Lung microvascular endothelial cell (primary cell): Measurements from ENCODE around the gene PAX4. TPM values are rescaled to one million over a fixed set of nuclear protein-coding genes. Genes with fewer than 3 reads are reported as not detected.
A peak's percentile ranks its signal among the peaks of the same experiment; 100 is the strongest.

Source experiments
- DNase-seq, 2 donors: peaks; one replicate each; pipeline versions ENCODE4 v3.0.0 to v3.0.0-alpha.2; 2010; ENCODE audit warnings: low read depth in 2 of 2
- total RNA-seq: library from RNA; depleted of rRNA; stranded (reverse); fragments of >200 nt; gene quantifications from 2 replicates; pipeline ENCODE4 v1.2.1, GENCODE V29; 2014

Gene PAX4
- total RNA-seq, 1 donor from 2014 or later = not detected

GRCh38 chr7:127629268-127629854 is 11.4 kb upstream of the PAX4 start:
- peak; percentile 7 to 35 for DNase-seq

DNA sequence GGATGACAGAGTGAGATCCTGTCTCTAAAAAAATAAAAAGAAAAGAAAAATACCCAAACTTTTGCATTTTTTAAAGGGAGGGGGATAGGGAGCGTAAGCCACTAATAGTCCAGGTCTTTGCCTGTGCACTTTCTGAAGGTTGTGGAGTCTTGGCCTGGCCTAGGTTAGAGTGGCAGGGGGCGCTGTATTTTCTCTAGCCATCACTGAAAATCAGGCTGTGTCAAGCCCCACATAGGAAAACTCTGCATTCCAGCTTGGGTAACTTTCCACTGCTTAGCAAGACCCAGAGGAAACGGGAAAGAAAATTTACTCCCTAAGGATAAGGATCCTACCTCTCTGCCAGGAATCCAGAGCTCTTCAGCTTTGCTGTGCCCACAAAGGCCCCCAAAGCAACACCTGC is 10.5 kb upstream of the PAX4 start:
- no peak for DNase-seq

- no peak for DNase-seq
Observed at GRCh38 chr7:127625331-127625730, 7.4 kb upstream of the PAX4 start.

DNA sequence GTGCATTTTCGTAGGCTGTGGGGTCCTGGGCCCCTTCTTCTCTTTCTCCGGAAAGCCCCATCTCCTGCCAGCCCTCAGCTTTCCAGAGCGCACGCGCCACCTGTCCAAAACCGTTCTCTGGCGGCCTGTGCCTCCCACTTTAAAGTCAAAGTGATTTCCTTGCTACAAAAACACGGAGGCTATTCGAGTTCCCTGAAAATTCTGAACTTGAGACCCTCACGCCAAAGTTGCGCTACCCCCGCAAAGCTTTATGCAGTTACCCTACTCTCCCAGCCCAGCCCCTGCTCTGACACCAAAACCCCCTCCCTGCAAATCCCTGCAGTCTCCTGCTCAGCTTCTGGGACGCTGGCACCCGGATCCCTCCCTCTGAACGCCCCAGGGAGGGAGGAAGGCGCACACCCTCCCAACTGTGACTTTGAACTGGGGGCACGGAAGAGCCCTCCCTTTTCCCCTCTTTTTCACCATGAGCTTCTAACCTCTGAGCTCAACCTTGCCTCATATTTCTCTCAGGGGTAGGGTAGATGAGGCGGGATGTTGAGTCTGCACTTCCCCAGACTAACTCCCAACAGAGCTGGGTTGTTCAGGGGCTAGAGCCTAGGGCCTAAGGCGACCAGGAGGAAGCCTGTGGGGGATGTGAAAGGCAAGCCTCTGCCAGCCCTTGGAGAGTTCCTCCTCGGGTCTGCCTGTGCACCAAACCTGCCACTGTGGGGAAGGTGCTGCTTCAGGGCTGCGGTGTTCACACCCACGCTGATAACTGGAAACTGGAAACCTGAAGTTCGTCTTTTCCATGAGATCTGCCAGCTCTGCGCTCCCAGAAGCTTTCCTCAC is 2.7 kb upstream of the PAX4 start:
- DNase-seq = no peak

GRCh38 chr7:127619681-127620405 is 1.9 kb upstream of the PAX4 start:
- peak in 1 of 2 donors; percentile 7 for DNase-seq

- DNase-seq = no peak
Observed at GRCh38 chr7:127618775-127619174, 833 bp upstream of the PAX4 start.

- no peak for DNase-seq
Observed at GRCh38 chr7:127616724-127617123, 1.2 kb downstream of the PAX4 start.

DNA sequence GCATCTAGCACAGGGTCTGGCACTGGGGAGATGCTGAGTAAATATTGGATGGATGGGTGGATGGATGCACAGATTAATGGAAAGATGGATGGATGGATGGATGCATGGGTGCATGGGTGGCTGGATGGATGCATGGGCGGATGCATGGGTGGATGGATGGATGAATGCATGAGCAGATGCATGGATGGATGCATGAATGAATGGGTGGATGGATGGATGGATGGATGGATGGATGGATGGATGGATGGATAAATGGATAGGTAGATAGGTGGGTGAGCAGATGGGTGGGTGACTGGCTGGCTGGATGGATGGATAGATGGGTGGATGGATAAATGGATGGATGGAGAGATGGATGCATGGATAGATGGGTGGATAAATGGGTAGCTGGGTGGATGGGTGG is 5.7 kb downstream of the PAX4 start:
- DNase-seq = no peak

- DNase-seq = no peak
Observed at GRCh38 chr7:127609297-127609696, 8.6 kb downstream of the PAX4 start.

- DNase-seq = no peak
Observed at GRCh38 chr7:127608446-127608845, 9.5 kb downstream of the PAX4 start.

- no peak for DNase-seq
Observed at GRCh38 chr7:127600885-127601284, 17.1 kb downstream of the PAX4 start.

GRCh38 chr7:127598318-127598717 is 19.6 kb downstream of the PAX4 start:
- DNase-seq = peak in 1 of 2 donors; percentile 17

DNA sequence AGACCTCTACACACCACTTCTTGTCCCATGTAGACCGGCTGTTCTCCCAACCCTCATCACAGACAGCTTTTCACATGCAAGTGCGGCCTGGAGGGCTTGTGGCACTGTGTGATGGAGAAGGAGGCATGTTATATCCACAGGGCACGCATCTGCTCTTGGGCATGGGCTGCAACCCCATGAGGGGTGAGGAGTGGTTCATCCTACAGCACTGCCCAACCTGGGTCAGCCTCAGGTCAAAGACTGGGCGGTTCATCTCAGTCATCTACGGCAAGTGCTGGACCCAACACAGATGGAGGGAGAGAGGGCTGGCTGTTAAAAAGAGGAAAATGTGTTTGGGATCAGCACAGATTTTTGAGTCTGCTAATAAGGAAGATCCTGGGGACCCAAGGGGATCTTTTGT is 22.2 kb downstream of the PAX4 start:
- DNase-seq = no peak

DNA sequence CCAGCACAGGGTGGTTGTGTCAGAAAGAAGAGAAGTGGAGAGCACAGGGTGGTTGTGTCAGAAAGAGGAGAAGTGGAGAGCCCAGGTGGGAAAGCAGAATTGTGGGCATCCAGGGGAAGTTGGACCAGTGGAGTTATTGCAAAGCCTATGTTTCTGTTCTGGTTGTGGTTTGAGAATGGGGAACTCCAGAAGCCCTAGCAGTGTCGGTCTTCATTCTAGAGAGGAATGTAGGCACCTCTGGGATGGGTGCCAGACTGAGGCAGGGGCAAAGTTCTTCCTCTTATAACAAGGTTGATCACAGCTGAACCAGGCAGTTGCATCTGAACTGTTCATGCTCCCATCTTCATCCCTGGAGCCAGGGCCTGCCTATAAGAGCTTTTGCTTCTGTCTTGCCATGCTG is 23.5 kb downstream of the PAX4 start:
- DNase-seq = no peak

DNA sequence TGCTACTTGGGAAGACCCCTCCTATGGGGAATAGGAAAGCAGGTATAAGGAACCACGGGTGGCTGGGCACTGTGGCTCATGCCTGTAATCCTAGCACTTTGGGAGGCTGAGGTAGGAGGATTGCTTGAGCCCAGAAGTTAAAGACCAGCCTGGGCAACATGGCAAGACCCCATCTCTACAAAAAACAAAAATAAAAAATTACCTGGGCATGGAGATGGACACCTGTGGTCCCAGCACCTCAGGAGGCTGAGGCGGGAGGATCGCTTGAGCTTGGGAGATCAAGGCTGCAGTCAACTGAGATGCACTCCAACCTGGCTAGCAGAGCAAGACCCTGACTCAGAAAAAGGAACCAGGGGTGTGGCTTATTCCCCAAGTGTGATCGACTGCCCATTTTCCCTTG is 25.4 kb downstream of the PAX4 start:
- no peak for DNase-seq

GRCh38 chr7:127591591-127591990 is 26.4 kb downstream of the PAX4 start:
- no peak for DNase-seq

- DNase-seq = no peak
Observed at GRCh38 chr7:127591189-127591588, 26.8 kb downstream of the PAX4 start.

DNA sequence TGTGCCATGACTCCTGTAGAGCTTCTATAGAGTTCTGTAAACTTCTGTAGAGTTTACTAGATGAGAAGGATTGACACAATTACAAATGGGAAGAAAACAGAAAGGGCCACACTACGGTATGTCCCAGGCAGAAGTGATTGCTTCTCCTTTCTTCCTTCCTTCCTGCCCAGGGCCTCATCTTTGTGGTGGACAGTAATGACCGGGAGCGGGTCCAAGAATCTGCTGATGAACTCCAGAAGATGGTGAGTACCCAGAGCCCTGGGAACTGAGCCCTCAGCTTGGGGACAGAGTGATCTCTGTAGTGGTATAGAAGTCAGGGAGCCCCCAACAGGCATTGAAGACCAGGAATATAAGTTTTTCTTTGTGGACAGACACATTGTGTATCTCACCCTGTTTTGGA is 28.0 kb downstream of the PAX4 start:
- DNase-seq = no peak

GRCh38 chr7:127588697-127589482 is 29.1 kb downstream of the PAX4 start:
- peak; percentile 50 to 68 for DNase-seq

DNA sequence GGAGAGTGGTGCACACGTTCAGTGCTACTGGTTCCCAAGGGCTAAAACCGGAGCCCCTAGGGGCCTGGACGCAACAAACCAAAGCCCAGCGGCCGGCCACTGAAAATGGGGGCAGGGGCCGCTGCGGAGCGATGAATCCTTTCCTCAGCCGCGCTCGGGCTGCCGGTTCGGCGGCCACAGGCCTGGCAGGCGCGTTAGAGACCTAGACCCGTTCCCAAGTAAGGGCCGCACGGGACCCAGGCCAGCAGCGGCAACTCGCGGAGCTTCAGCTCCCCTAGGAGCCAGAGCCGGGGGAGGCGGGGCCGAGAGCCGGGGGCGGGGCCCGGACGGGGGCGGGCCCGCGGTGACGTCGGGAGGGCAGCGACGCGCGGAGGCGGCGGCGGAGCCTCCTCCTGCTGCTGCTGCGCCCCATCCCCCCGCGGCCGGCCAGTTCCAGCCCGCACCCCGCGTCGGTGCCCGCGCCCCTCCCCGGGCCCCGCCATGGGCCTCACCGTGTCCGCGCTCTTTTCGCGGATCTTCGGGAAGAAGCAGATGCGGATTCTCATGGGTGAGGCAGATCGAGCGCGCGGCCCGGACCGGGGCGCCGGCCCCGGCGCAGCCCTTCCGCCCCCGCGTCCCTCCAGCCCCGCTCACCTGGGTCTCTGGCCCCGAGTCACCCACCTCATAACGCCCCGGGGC is 29.8 kb downstream of the PAX4 start, which contains the start of gene ARF5:
TSS of gene ARF5 (plus strand) at position 393 of the 678 bp plus-strand sequence. CDS start at position 481, 88 bp downstream.
- peak; percentile 85 to 90 for DNase-seq

- no peak for DNase-seq
Observed at GRCh38 chr7:127587663-127588018, 30.3 kb downstream of the PAX4 start.
